ENCODE data around the gene LOX.
"Not testable (repeated sequence)": the region's sequence is repeated elsewhere in the genome, so short reads cannot be mapped to it uniquely, and the experiment has no call there.

The LOX gene

DNA sequence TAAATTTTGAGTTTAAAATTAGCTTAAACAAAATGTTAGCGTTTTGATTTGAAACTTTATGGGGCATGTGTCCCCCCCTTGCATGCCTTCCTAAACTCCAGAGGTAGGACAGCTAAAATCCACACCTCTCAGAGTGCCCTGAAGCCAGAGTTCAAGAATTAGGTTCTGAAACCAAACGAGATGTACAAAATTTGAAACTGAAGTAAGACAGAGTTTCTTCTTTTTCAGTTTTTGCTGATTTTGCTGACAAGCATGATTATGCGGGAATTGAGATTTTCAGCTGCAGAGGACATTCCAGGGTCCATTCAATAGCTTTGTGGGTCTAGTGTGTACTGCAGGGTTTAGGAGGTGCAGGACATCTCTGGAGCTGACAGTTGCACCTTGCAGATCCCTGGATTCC lies 17.1 kb upstream of the LOX start:
- no peak for DNase-seq

- not testable (repeated sequence) for DNase-seq
Observed at GRCh38 chr5:122094251-122094650, 16.2 kb upstream of the LOX start.

GRCh38 chr5:122093415-122094180 lies 15.5 kb upstream of the LOX start:
- DNase-seq = no peak

GRCh38 chr5:122091936-122092600 lies 14.0 kb upstream of the LOX start:
- no peak for DNase-seq

- DNase-seq = no peak
Observed at GRCh38 chr5:122089096-122090013, 11.3 kb upstream of the LOX start.

DNA sequence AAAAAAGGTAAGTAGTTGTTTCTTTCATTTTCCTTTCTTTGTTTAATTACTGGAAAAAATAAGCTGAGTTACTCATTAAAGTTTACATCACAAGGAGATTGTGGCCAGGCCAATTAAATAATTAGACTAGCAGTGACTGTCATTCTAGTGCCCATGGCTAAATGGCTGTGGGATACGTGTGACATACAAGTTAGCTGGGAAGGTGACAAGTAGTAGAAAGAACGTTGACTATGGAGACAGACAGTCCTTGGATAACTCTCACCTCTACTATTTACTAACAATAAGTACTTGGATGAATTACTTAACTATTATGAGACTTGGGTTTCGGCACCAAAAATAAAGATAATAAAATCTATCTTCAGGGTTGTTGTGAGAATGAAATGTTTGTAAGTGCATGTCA lies 7.0 kb upstream of the LOX start:
- DNase-seq = no peak

DNA sequence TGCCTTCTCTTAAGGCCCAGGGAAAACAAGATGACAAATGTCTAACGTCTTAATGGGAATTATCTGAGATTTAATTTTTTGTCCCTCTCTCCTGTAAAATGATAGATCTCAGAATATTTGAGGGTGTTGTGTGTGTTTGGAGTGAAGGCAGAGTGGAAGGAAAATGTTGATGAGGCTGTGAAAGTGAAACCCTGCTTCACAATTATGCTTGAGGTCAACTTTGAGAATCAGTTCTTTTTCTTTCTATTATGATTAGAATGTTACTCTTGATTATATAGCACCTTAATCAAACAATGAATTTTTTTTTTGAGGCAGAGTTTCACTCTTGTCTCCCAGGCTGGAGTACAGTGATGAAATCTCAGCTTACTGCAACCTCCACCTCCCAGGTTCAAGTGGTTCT lies 5.5 kb upstream of the LOX start:
- no peak for DNase-seq

GRCh38 chr5:122081541-122081940 lies 3.5 kb upstream of the LOX start:
- no peak for DNase-seq

DNA sequence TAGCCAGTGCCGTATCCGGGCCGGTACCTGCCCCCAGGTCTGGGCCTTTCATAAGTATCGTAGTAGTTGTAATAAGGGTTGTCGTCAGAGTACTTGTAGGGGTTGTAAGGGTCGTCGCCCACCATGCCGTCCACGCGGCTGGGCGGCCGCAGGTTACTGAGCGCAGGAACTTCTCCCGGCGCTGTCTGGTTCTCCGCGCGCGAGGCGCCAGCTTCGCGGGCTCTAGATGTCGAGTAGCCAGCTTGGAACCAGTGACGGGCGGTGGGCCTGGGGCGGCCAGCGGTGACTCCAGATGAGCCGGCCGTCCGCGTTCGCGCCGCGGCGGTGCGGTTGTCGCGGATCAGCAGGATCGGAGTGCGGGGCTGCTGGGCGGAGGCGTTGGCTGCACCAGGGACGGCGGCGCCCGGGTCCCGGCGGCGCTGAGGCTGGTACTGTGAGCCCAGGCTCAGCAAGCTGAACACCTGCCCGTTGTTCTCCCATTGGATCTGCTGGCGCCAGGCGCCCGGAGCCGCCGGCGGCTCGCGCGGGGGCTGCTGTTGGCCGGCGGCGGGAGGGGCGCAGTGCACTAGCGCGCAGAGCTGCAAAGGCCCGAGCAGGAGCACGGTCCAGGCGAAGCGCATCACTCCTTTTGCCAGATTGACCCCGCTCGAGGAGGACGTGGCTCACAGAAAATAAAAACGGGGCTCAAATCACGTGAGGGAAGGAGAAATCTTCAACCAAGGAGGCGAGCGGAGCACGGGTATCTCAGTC lies 518 bp downstream of the LOX start:
- DNase-seq = no peak

- DNase-seq = peak in 1 of 4 experiments; percentile 0
Observed at GRCh38 chr5:122076669-122077365, 1.2 kb downstream of the LOX start.

GRCh38 chr5:122076050-122076461 lies 2.0 kb downstream of the LOX start:
- no peak for DNase-seq

- DNase-seq = no peak
Observed at GRCh38 chr5:122073864-122074263, 4.2 kb downstream of the LOX start.

DNA sequence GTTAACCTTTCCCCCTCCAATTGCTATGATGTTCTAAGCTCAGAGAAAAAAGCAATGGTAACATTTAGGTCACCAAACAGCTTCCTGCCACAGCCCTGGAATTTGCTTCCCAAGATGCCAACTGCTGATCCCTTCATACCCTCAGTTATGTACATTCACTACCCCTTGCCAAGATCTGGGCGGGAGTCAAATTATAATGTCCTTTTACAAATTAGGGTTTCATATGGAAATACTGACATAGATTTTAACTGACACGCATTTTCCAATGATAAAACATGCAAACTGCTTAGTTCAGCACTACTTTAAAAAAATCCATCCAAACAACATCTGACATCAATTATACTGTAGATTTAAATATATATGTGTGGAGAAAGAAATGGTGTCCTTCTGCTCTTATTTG lies 5.0 kb downstream of the LOX start:
- no peak for DNase-seq

- no peak for DNase-seq
Observed at GRCh38 chr5:122067390-122067789, 10.7 kb downstream of the LOX start.

GRCh38 chr5:122064992-122065391 lies 13.1 kb downstream of the LOX start:
- DNase-seq = no peak

DNA sequence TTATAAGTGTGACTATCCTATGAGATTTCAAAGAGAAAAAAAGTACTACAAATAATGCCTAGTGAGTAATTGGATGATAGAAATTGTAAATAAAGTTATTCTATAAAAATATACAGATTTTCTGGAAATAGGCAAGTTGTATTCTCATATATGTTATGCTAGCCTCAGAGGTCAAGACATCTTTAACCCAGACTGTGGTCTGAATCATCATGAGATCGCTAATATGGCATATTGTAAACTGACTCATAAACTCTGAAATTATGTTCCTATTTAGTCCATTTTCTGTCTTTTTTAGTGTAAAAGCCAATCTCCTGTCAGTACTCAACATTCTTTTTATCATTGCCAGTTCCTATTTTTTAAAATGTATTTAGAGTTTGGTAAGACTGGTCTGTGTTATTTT lies 14.2 kb downstream of the LOX start:
- DNase-seq = no peak

DNA sequence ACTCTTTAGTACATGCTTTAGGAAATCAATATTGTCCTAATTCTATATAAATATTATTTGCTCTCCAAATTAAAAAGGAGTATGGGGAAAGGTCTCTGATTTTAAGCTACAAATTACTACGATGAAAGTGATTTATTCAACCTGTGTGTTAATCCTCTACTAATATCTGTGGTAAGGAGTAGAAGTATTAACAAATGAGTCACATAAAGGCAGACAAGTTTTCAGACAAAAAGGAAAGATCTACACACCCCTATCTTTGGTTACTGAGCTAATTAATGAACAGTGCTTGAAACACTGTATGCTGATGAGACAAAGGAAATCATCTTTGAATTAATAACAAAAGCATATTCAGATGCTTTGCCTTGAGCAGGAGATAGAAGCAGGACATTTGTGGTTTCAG lies 15.9 kb downstream of the LOX start:
- no peak for DNase-seq

DNA sequence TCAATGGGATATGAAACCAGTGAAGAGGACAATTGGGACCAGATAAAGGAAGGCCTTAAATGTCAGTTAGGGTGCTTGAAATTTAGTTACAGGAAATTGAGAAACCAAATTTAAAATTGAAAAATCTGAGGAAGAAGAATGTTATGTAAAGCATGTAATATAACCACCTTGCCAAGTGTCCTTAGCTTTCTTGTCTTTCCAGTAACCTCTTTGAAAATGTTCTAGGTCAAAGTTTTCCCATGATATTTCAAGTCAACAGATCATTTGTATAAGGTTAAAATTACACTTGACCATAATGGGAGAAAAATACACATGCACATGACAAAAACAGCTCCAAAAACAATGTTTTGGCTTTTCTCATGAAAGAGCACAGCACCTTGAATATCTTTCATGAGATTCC lies 21.1 kb downstream of the LOX start:
- no peak for DNase-seq

GRCh38 chr5:122054266-122054665 lies 23.8 kb downstream of the LOX start:
- DNase-seq = no peak

DNA sequence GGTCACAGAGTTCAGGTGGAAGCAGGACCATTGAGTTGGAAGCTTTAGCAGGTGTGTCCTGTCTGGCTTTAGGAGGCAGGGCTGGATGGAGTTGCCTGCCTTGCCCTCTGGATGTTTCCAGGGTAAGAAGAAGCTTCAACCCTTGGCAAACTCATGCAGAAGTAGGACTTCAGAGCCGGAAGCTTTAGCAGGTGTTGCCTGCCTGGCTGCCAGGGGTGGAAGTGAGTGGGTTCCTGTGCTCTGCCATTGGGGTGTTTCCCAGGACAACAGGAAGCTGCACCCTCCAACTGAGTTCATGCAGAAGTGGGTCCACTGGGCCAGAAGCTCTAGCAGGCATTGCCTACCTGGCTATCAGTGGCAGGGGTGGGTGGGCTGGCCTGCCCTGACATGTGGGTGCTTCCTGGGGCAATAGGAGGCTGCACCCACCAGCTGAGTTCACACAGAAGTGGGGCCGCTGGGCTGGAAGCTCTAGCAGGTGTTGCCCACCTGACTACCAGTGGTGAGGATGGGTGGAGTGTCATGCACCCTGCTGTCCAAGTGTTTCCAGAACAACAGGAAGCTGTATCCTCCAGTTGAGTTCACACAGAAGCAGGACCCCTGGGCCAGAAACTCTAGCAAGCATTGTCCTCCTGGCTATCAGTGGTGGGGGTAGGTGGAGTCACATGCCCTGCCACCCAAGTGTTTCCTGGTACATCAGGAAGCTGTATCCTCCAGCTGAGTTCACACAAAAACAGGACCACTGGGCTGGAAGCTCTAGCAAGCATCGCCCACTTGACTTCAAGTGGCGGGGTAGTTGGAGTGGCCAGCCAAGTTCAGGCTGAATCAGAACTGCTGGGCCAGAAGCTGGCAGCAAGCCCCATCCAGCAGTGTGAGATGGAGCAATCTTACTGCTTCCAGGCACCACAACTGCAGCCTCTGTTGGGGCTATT lies 24.6 kb downstream of the LOX start:
- no peak for DNase-seq

DNA sequence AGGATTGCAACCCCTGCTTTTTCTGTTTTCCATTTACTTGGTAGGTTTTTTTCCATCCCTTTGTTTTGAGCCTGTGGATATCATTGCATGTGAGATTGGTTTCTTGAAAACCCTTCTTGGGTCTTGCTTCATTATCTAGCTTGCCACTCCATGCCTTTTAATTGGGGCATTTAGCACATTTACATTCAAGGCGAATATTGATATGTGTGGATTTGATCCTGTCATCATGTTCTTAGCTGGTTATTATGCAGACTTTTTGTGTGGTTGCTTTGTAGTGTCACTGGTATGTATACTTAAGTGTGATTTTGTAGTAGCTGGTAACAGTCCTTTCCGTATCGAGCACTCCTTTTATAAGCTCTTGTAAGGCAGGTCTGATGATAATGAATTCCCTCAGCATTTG lies 26.5 kb downstream of the LOX start:
- DNase-seq = no peak
